Femur (tissue), 1 donor: Measurements from ENCODE around the gene PTK6.
A peak's percentile ranks its signal among the peaks of the same experiment; 100 is the strongest.

Experiments
- DNase-seq: peaks from one replicate; pipeline ENCODE4 v3.0.0-alpha.2; 2017

PTK6 gene

DNA sequence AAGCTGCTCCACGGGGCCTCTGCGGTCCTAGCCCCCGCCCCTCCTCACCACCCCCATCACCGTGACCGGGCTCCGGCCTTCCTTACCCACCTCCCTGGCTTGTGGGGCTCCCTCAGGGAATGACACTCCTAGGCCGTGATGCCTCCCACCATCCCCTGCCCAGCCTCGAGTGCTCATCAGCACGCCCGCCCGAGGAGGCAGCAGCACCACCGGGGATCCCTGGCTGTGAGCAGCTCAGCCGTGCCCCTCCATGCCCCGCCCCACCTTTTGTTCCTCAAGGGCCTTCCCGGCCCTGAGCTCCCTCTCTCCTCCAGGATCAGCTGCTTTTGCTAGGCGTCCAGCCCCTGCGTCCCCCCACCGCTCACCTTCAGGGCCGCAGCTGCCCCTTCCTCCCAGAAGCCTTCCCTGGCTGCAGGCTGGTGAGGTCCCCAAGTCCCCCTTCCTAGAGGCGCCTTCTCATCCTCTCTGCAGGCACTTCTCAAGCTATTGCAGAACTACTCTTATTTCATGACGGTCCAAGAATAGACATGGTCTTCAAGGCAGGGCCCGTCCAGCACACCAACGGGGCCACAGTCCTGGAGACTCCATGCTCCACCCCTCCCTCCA, 19.8 kb upstream of the PTK6 start:
- DNase-seq: no peak

DNA sequence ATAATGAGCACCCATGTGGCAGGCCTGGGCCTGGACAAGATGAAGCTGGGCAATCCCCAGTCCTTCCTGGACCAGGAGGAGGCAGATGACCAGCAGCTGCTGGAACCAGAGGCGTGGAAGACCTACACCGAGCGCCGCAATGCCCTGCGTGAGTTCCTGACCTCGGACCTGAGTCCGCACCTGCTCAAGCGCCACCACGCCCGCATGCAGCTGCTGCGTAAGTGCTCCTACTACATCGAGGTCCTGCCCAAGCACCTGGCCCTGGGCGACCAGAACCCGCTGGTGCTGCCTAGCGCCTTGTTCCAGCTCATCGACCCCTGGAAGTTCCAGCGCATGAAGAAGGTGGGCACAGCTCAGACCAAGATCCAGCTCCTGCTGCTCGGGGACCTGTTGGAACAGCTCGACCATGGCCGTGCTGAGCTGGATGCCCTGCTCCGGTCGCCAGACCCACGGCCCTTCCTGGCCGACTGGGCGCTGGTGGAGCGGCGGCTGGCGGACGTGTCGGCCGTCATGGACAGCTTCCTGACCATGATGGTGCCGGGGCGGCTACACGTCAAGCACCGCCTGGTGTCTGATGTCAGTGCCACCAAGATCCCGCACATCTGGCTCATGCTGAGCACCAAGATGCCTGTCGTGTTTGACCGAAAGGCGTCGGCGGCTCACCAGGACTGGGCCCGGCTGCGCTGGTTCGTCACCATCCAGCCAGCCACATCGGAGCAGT, 18.6 kb upstream of the PTK6 start:
- no peak for DNase-seq

DNA sequence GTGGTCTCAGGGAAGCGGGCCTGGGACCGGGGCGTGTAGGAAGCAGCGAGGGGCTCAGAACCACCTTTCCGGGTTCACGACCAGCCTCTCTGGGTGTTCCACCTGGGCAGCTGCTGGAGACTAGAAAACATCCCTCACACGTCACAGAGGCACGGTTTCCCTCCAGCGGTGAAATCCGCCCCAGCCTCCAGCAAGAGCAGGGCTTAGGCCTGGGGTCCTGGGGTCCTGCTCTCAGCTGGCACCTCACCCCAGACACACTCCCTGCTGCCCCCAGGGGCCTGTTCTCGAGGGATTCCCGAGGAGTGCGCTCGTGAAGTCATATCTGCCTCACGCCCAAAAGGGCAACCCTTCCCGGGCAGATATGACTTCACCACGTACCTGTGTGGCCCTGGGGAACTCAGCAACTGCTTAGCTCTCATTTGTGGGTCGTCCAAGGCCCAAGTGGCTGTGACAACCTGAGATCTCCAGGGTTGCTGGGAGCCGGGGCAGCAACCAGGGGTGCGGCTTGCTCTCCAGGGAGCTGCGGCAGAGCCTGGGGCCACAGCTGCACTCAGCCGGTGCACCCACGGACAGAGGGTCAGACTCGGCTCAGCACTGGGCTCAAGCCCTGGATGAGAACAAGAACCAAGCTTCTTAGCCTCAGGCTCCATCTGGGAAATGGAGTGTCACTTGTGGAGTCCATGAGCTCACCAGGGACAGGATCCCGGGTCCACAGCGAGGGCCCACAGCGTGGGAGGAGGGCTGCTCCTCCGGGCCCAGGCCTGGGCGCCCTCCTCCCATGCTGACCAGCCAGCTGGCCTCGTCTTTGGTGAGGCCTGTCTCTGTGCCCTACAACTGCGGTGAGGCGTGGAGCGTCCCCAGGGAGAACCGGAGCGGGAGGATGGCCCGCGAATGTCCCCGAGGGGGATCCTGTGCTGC, 17.4 kb upstream of the PTK6 start:
- DNase-seq: no peak

DNA sequence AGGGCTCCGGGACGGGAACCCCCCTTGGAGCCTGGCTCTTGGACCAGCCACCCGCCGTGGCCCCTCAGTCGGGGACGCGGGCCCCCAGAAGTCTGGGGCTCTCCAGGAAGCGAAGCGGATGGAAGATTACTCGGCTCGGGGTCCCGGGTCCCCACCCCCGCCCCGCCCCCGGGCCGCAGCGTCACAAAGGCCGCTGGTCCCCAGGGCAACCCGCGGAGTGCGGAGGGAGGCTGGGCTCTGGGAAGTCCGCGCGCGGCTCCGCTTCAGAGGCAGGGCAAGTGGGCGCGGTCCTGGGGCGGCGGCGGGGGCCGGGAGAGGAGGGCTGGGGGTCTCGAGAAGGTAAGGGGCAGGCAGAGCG, 16.7 kb upstream of the PTK6 start, which contains the start of gene FNDC11:
TSS of gene FNDC11 (plus strand) at position 227 of the 358 bp plus-strand sequence. CDS start 1,505 bp downstream, outside the sequence.
- peak; percentile 60 for DNase-seq

DNA sequence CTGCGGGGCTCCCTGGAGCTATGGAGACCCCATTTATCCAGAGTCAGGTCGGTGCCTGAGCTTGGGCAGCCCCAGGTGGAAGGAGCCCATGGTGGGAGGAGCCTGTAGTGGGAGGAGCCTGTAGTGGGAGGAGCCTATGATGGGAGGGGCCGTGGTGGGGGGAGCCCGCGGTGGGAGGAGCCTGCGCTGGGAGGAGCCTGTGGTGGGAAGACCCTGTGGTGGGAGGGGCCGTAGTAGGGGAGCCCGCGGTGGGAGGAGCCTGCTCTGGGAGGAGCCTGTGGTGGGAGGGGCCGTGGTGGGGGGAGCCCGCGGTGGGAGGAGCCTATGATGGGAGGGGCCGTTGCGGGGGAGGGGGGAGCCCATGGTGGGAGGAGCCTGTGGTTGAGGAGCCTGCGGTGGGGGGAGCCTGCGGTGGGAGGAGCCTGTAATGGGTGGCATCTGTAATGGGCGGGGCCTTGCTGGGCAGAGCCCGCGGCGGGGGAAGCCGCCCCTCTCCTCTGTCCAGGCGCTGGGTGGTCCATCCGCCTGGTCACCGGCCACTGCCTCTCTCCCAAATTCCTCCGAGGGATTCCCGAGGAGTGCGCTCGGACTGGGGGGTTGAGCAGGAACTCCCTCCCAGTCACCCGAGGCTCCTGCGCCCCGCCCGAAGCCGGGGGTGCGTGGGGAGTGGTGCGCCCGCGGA, 16.2 kb upstream of the PTK6 start:
- peak; percentile 87 for DNase-seq

DNA sequence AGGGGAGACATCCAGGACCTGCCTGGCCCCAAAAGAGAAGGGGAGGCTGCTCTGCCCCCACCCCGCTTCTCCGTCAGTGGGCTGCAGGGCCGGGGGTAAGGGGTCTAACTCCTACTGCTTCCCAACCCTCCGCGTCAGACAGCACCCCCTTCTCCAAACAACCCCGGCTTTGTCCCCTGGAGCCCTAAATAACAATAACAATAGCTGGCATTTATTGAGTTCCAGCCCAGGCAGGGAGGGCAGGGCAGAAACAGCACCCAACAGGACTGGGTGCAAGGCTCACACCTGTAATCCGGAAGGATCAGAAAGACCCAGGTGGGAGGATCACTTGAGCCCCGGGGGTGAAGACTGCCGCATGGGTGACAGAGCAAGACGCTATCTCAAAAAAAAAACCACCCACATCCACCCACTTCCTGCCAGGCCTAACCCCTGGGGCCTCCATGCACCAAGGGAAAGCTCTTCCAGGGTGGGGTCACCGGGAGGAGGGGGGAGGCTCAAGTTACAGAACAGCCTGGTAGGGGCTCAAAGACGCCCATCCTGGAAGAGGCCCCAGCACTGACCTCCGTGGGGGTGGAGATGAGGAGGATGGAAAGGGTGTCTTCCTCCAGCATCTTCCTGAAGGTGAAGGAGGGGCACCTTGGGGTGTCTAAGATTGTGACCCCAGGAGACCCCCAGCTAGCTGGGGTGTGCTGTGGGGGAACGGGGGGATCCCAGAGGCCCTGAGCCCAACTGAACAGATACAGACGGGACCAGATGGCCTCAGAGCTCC, 15.5 kb upstream of the PTK6 start:
- DNase-seq: no peak

DNA sequence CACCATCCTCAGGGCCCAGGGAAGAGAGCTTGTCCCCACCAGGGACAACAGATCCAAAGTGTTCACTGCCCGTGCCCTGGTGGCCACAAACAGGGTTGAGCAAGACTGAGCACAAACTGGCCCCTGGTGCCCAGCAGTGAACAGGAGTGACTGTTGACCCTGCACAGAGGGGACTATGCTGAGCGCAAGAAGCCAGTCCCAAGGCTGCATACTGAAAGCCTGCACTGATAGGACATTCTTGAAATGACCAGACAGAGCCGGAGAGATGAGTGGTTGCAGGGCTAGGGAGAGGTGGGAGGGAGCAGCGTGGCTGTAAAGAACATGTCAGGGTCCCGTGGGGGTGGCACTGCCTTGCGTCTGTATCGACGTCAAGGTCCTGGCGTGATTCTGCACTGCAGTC, 13.9 kb upstream of the PTK6 start:
- DNase-seq: no peak

DNA sequence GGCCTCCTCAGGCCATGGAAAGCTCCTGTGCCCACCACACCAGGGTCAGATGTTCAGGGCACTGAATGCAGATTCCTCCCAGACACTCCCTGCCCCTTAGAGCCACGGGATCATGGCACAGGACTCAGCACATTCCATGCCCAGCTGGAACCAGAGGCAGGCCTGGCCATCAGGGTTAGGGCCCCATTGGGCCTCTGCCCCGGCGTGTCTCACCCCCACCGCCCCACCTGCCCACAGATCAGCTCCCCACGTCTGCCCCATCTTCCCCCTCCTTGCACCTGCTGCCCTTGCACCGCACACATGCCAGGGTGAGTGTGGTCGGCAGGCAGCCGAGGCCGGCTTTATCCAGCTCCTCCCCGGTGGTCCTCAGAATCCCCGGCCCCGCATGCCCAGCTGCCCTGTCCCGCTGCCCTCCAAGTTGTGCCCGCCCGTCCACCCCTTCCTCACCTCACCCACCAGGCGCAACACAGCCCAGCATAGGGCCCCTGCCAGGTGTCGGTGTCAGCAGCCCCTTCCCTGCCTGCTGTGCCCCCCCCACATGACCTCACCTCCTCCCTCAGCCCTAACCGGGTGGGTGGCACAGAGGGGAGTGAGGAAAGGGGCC, 12.6 kb upstream of the PTK6 start:
- DNase-seq: no peak

DNA sequence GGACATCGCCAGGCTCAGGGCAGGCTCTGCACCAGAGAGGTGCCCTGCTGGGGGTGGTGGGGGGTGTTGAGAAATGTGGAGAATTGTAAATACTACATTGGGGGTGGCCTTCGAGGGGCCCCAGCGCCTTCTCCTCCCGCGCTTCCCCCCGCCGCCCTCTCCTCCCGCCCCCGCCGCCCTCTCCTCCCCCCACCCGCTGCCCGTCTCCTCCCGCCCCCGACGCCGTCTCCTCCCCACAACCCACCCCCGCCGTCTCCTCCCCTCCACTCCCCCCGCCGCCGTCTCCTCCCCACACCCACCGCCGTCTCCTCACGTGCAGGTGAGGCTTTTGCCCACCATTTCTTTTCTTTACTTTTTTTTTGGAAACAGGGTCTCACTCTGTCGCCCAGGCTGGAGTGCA, 11.8 kb upstream of the PTK6 start:
- no peak for DNase-seq

DNA sequence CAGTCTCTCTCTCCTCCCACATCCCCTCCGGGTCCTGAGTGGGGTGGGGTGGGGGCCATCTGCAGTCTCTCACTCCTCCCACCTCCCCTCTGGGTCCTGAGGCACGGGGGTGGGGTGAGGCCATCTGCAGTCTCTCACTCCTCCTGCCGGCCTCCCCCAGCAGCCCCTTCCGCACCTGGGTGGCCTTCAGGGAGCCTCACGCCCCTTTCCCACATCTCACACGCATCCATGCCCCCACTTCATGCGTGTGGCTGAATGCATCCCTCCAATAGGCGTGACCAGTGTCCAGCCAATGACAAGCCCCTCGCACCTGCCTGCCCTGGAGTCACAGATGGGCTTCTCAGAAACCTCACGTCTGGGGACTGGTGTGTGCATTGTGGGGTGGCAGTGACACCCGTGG, 11.4 kb upstream of the PTK6 start:
- no peak for DNase-seq

DNA sequence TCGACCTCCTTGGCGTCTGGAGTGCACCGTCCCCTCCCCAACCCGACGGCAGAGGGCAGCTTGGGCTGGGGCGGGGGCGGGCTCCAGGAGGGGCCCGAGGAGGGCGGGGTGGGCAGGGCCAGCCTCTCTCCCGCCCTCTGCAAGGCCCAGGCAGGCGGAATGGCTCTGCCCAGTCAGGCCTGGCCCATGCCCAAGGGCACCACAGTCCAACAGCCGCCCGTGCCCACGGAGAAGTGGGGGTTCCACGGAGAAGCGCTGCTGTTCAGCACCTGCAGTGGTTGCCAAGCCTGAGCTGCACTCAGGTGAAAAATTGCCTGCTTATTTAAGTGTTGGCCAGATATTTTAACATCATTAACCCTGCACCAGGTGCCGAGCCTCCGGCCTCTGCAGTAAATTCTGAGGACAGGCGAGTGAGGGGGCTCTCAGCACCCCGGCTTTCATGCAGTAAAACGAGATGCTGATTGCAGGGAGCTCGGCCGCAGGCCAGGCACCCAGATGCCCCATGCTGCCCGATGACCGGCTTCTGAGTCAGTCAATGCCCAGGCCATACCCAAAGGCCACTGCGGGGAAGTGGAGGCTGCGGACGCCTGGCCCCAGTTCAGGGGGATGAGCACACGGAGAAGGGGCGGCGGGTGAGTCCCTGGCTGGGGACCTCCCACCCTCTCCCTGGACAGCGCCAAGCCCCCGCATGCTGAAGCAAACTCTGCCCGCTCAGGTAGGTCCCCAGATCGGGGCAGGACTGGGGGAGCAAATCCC, 10.7 kb upstream of the PTK6 start, which contains the start of gene SRMS:
TSS of gene SRMS (minus strand) at position 25 of the 756 bp plus-strand sequence. CDS start 286 bp downstream, outside the sequence.
- no peak for DNase-seq

DNA sequence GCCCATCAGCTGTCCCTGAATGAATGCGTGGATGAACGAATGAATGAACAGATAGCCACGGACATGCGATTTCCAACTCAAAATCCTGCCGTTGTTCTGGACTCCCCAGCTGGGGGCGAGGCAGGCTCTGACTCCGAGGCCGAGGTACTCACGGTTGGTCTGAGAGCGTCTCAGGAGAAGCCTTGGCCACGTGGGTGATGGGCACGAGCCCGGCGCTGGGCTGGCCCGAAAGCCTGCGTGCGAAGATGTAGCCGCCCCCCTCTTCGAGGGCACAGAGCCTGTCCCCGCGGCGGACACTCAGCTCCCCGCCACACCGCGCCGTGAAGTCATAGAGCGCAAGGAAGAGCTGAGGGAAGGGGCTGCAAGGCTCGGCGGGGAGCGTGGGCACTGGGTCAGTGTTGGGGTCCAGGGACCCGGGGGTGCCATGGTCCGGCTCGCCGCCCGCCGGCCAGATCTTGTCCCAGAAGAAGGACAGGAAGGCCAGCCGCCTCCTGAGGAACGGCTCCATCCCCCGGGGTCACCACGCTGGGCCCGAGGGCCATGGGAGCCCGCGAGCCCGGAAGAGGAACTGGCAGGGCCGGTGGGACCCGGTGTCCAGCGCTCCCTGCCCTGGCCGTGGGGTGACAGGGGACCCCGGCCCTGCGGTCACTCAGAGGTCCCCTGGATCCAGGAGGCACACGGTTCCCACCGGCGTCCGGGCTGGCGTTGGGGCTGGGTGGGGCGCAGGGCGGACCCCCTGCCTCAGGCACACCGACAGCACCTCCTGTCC, 10.0 kb upstream of the PTK6 start:
- no peak for DNase-seq

DNA sequence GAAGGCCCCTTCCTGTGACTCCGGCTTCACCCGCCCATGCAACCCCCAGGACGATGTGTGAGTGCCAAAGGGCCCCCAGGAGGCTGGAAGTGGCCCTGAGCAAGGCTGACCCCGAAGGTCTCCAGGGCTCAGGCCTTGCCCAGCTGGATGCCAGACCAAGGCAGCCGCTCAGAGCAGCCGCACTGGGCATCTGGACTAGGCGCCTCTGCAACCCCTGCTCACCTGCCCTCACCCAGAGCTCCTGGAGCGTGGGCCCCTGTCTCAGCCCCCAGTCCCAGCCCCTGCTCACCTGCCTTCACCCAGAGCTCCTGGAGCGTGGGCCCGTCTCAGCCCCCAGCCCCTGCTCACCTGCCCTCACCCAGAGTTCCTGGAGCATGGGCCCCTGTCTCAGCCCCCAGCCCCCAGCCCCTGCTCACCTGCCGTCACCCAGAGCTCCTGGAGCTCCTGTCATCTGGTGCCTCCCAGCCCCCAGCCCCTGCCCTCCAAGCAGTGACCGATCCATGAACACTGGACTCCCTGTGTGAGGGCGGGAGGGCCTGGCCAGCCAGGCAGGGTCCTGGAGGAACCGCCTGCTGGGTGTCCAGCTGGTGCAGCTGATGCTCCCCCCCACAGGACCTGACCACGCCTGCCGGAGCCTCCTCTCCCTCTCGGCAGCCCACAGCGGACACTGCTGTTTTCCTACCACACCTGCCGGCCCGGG, 9.2 kb upstream of the PTK6 start:
- DNase-seq: no peak

DNA sequence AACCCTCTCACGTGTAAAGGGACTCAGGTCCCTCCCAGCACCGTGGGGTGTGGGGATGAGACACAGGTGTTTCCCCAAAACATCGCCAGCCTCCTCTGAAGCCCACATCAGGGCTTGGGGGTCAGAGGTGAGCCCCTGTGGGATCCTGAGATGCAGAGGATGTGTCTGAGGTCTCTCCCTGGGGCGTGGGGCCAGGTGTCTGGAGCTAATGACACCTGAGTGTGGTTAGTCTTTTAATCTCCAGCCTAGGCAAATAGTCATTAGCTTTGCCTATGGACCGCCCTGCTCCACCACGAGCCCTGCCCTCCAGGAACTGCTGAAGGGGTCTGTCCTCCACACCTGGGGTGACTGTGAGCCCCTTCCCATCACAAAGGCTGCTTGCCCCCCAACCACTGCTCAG, 8.6 kb upstream of the PTK6 start:
- no peak for DNase-seq

DNA sequence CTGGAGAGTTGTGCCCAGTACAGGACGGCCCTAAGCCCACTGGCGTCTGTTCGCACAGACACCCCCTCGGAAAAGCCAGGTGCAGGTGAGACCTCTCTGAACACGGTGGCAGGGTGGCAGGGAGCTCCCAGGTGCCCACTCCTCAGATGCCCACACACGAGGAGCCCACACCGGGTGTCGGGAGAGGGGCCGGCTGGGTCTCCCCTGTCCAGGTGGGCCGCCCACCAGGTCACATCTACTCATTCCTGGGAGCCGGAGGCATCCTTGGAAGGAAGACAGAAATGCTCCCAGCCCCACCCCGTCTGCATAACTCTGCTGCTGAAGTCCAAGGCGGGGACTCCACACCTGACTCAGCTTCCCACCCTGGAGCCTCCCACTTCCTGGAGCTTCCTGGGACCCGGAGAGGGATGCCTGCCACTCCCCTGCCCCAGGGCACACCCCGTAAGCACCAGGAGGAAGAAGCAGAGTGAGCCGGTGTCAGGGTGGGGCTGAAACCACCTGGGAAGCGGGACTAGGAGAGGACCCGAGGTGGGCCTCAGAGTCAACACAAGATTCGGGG, 7.9 kb upstream of the PTK6 start:
- no peak for DNase-seq

DNA sequence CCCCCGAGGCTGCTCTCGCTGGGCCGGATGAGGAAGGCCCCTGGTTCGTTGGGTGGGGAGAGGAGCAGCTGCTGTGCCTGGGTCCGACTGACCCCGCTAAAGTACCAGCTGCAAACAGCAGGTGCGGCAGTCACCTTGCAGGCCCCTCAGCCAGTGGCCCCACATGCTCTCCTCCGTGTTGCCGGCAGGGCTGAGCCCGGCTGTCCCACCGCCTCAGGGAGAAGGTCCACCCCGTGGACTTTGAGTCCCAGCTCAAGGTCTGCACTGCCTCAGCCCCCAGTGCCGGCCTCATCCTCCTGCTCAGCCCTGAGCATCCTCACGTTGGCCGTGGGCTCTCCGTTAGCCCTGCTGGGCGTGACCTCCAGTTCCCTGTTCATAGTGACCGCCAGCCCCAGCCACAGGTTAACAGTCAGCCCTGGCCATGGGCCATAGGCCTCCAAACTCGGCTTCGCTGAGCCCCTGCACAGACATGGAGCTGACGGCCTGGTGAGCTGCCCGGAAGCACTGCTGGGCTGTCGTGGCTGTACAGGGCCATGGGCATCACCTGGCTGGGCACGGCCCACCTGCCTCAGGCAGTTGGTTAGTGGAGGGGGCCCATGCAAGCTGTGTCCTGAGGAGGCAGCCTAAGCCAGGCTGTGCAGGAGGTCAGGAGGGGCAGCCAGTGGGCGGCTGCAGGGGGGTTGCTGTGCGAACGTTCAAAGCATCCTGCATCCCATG, 7.2 kb upstream of the PTK6 start:
- no peak for DNase-seq

DNA sequence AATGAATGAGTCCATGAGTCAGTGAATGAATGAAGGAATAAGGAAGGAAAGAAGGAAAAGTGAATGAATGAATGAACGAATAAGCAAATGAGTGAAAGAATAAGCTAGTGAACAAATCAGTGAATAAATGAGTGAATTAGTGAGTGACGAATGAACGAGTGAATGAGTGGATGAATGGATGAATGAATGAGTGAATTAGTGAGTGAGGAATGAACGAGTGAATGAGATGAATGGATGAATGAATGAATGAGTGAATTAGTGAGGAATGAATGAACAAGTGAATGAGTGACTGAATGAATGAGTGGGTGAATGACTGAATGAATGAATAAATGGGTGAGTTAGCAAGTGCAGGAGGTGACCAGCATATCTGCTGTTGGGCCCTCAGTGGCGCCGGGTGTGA, 6.6 kb upstream of the PTK6 start:
- no peak for DNase-seq

DNA sequence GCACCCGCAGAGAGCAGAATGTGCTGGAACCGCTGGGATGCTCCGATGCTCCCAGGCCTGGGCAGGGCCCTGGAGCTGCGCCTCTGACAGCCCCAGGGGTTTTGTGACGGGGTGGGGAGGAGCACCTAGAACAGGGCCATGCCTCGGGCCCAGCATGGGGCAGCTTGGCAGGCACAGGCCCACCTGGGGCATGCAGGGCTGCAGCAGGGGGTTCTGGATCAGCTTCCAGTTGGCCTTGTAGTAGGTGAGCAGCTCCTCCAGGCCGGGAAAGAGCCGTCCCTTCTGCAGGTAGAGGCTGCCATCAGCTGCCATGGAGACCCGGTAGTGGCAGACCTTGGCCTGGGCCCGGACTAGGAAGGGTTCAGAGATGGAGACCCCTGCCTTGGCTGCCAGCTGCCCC, 6.0 kb upstream of the PTK6 start:
- DNase-seq: no peak

DNA sequence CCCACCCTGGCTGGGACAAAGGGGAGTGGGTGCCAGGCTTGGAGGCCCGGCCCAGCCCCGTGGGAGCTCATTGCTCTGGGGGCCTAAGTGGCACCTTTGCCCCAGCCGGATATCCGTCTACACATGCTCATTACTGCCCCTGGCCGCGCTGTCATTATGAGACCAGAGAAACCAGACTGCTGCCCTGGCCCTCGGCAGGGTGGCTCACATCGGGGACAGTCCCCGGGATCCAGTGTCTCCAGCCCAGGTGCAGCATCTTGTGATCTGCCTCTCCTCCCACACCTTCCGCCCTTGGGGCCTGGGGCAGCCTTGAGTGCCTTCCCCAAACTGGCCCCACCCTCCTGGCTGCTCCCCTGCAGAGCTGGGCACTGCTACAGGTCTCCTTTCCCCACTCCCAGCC, 5.5 kb upstream of the PTK6 start:
- DNase-seq: no peak
